Right renal cortex interstitium (tissue), 3 donors: ENCODE results near the gene RGS6. TPM values are rescaled to one million over a fixed set of nuclear protein-coding genes. Genes with fewer than 3 reads are reported as not detected.

Experiments used
- DNase-seq, 3 donors: peaks; one replicate each; pipeline ENCODE4 v3.0.0-alpha.2; 2013; ENCODE audit warnings: low read depth in 3 of 3, low spot score in 2 of 3
- polyA plus RNA-seq, 3 donors: library from polyadenylated mRNA; unstranded; fragments of 120-200 nt; gene quantifications; one replicate each; pipeline ENCODE4 v1.2.1, GENCODE V29; 2013; ENCODE audit not compliant: insufficient read length in 3 of 3

Gene RGS6
- polyA plus RNA-seq, 3 donors, result 0.74 to 1.4 (median 0.80) TPM

DNA sequence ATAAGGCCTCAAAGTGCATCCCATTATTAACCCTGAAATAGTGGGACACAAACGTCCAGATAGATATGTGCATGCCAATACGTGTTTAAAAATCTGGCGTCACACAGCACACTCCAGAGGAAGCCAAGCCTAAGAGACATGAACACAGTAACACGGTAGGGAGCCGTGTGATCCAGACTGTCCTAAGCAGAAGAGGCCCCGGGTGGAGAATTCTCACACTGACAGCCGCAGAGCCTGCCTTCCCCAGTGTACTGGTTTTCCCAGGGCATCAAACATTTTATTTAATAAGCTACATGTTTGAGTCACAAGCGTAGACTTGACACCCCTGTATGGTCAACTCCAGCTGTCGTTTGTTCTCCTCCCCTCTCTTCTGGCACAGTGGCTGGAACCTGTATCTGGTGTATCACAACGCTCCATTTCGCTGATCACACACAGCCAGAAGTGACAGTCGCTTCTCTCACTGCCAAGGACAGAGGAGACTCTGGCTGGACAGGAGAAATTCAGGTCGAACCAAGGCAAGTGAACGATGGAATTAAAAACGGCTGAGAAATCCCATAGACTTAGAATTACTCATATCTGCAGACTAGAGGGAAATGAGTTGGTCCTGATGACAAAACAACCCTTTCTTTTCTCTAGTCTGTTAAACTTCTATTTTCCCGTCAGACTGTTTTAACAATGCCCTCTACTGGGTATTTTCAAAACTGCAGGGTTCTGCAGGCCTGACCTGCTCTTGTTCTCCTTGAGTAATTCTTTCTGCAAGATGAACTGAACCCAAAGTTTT lies 359.9 kb downstream of the RGS6 start:
- DNase-seq, result peak; percentile 46 to 50 (median 47)

DNA sequence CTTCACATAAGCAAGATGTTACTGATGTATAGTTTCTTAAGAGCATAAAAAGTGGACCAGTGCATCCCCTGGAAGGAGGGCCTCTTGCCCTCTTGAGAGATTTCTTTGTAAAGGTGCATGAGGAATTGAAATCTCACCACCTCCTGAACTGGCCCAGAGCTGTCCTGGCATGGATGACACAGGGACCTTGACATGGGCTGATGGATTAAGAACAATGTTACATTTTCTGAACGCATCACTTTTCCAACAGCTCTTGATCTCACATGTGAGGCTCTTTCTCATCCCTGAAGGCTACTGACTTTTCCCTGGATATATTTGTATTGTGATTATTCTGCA lies 360.4 kb downstream of the RGS6 start:
- DNase-seq, result no peak

DNA sequence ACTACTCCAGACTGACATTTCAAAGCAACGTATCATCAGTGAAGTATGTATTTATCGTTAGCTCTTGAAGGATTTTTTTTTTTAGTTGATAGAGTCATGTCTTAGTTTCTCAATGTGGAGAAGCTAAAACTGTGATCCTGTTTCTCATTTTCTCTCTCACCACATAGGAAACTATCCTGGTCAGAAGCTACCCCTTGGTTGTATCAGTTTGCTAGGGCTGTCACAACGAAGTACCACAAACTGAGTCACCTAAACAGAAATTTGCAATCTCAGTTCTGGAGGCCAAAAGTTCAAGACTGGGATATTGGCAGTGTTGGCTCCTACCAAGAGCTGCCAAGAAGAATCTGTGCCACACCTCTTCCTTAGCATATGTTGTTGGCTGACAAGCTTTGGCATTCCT lies 369.1 kb downstream of the RGS6 start:
- DNase-seq, result no peak

DNA sequence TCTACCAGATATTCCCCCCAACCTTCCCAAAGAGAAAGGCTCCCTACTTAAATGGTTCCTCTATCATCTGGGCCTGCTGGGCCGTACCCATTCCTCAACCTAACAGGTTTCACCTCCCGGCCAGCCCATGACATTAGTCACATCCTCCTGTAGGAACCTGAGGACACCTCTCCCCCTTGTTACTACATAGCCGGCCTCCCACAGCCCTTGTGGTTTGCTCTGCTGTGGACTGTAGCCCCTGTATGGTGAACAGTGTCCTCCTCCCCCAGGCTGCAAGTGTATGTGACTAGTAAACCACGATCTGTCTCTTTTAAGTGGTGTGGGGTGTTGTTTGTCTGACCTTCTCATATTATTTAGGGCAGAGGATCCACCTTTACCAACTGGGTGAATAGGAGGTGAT lies 371.7 kb downstream of the RGS6 start:
- no peak for DNase-seq

DNA sequence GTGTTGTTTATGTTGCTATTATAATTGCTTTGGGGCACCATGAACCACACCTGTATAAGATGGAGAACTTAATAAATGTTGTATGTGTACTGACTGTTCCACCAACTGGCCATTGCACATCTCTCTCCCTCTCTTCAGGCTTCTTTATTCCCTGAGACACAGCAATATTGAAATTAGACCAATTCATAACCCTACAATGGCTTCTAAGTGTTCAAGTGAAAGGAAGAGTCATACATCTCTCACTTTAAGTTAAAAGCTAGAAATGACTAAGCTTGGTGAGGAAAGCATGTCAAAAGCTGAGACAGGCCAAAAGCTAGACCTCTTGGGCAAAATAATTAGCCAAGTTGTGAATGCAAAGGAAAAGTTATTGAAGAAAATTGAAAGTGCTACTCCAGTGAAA lies 373.3 kb downstream of the RGS6 start:
- no peak for DNase-seq

DNA sequence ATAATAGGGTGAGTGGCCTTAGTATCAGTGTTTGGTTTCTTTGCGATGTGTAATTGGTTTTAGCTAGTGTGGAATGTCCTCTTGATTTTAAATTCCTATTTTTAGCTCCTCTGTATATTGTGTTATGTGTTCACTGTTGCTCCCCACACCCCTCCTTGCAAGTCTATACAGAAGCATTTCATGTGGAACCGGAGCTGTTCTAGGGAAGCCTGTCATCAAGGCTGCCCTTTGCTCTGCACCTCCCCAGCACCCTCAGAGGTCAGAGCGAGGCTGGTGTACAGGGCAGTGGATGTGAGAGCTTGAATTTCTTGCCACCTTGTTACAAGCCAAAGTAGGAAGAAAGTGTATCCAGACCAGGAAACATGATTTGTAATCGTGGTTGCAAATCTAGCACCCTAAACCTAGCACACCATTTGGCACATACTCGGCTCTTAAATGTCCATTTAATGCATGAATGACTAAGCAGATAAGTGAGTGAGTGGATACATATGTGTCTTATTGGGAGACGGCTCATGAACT lies 376.8 kb downstream of the RGS6 start:
- DNase-seq, result no peak

DNA sequence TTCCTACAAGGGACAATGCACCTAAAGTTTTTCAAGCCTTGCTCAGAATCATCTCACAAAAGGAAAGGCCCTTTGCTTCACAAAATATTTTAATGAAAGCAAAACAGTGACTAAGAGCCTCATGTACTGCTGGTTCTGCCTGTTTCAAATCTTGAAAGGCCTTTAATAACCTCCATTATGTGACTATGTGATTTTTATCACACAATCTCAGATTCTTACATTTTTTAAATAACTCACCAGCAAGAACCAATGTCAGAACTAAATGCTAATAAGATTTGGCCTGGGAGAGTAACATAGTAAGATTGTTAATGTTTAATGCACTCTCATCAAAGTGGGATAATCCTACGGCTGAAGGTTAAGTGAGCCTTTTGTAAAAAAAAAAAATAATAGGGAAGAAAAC lies 378.9 kb downstream of the RGS6 start:
- DNase-seq, result no peak

DNA sequence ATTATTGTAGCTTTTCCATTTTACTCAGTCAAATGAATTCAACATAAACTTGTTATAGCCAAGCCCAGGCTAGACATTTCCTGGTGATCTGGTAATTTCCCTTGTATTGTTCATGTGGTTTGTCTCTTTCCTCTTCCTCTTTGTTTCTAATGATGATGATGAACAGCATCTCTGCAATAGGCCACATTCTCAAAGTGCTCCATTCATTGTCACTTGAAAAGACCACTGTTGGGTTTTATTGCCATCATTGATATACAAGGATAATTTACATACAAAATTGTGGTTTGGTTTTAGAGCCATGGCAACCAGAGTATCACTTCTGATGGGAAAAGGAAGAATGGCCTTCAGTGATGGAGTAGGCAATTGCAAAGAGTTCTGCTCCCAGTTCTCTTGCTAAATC lies 379.3 kb downstream of the RGS6 start:
- DNase-seq, result no peak

DNA sequence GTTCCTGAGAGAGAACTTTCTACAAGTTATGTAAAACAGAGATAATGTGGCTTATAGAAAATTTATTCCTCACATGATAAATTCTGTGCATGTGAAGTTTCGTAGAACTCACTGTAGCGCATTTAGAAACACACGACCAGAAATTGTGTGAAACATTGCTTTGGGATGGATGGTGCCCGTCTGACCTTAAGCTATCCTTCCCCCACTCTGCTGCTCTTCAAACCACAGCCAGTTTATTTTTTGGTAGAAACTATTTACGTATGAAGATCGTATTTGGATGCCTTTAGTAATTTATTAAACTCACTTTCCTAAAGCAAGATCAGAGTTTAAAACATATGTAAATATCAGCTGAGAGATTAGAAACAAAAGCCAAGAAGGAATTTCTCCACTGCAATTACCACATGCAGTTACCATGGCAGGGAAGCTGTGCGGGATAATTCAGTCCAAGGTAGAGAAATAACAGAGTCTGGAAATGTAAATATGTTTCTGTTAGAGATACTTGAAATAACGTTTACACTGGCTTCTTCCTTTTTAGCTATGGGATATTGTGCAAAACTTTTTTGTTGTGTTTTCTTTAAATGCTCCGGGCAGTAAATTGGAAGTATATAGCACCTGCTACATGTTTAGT lies 382.7 kb downstream of the RGS6 start:
- DNase-seq, result no peak

DNA sequence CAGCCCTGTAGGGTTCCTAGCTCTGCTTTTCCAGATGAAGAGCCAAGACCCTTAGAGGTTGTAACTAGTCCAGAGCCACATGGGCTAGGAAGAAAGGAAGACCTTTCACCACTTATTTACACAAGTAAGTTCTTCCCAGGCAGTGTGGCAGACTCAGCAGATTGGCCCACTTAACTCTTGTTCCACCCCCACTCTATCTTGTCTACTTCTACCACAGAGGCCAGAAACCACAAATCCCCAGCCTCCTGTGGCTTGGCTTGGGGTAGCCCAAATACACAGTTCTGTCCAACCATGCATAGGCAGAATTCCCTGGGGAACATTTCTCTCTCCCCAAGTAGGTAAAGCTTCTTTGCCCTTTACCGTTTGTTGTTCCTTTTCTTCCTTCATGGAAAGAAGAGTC lies 383.5 kb downstream of the RGS6 start:
- DNase-seq, result no peak

DNA sequence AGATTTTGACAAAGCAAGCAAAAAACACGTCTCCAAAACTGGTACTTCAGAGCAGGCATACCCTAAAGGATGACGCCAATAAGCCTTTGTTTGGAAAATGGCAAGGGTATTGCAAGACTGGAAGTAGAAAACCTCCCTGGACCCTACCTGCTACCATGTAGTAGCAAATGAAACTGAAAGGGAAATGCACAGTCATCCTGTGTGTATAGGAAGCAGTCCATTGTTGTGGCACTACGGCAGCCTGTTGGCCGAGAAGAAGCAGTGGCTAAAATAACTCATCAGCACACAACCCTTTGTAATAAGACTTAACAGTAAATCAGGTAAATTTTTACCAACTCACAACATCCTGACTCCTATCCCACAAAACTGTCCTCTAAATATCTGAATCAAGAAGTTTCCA lies 386.4 kb downstream of the RGS6 start:
- DNase-seq, result no peak

DNA sequence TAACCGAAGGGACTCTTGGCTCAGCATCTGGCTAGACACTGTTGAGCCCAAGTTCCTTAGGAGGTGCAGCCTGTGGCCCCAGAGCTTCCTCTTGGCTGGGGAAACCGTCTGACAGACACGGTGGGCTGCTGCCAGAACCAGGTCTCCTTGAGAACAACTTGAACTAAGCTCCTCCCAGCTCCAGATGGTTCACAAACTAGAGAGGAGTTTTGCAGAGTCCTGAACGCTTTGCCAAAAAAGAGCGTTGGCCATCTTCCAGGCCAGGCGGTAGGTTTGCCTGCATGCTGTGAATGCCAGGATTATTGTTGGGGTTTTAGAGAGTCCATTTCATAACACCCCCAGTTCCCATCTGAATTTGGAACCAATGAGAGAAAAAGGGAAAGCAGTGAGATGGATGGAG lies 399.8 kb downstream of the RGS6 start:
- no peak for DNase-seq

DNA sequence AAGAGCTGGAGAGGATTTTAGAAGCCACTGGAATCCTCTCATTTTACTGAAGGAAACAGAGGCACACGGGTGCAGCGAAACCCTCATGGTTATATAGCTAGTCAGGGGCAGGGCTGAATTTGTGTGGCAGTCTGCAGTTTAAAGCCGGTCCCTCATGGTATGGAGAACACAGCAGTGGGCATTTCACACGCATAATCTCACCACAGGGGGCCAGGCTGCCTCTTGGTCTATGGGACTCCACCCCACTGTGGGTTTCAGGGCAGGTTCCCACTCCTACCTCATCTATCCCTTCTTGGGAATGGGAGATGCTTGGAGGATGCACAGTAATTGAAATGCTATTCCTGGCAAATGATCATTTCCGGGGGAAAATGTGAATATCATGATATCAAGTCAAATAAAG lies 400.6 kb downstream of the RGS6 start:
- DNase-seq, result no peak

DNA sequence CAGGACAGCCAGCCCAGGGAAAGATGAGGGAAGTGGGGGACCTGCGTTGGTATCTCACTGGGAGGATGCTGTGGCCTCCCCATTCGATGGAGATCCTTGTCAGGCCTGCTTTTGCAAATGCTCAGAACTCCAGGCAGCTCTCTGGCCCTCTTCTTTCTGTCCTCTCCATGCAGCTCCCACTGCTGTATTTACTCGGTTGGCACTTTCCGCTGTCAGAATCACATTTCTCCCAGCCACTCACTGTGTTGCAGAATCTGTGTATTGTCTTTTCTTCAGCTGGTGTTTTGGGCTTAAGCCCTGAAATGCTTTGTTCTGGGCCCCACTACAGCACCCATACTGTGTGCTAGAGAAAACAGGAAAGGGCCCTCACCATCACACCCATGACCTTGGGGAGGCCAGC lies 401.1 kb downstream of the RGS6 start:
- no peak for DNase-seq

DNA sequence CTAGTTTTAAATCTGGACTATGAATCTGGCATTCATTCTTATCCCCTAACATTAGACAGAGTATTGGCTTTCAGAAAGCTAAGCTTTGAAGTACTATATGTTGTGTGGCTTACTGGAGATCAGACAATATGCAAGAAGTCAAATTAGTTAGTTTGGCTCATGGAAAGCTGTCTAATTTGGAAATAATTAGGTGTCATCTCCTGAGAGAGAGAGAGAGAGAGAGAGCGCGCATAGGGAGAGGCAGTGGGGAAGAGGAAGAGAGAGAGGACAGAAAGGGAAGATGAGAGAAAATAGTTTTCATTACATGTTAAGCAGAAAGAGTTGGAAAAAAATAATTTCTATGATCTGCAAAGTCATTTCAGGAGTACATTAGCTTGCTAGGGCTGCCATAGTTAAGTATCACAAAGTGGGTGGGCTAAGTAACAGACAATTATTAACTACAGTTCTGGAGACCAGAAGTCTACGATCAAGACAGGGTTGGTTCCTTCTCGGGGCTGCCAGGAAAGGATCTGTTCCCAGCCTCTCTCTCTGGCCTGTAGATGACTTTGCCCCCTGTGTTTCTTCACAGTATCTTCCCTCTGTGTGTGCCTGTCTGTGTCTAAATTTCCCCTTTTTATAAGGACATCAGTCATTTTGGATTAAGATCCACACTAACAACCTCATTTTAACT lies 404.2 kb downstream of the RGS6 start:
- DNase-seq, result no peak

DNA sequence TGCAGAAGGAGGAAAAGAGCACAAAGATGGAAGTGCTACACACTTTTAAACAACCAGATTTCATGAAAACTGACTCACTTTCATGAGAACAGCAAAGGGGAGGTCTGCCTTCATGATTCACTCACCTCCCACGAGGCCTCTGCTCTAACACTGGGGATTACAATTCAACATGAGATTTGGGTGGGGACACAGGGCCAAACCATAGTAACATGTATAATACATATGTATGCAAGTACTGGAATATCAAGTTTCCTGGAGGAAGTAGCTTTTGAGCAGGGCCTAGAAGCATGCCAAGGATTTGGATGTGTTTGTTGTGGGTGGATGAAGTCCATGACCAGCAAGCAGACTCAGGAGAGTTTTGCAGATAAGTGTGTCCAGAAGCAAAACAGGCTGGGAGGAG lies 409.0 kb downstream of the RGS6 start:
- DNase-seq, result no peak

DNA sequence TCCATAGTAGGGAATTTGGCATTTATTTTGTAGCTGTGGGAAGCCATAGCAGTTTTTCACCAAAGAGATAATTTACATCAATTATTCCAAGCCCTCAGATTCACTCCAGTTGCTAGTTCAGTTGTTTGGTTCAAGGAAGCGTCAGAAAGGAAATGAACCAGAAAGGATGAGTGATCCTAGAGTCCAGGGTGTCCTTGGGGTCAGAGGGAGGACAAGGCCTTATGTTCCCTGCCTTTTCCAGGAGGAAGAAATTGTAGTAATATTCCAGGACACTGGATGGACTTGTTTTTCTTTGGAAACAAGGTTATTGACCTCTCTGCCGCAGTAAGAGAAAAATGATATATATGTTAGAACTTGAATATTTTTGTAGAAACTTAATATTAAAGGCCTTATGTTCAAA lies 409.5 kb downstream of the RGS6 start:
- no peak for DNase-seq

DNA sequence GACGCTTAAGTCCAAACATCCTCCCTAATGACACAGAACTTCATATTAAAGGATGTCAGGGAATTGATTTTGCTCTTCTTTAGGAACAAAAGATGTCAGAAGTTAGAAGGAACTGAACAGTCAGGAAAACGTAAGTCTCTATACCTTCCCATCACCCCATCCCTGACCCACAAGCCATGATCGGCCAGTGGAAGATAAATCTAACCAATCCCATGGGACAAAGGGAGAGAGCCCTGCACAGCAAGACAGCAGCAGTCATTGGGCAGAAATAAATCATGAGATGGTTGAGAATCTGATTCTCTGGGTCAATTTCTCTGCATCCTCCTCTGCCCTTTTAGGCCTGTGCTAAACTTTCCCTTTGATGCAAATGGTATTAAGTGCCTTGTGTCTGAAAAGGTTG lies 414.9 kb downstream of the RGS6 start:
- no peak for DNase-seq

DNA sequence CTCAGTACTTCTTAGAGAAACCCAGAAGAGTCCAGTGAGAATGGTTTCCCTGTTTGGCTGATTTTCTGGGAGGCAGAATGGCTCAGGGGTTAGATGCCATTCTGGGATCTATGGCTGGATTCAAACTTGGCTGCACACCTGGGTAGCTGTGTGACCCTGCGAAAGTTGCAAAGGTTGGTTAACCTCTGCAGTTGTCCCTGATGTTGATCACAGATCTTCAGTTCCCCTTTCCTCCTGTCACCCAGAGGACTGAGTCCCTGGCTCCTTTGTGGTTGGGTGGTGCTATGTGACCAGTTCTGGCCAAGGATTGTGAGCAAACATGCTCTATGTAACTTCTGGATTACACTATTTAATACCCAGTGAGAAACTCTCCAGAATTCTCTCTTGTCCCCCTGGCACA lies 418.0 kb downstream of the RGS6 start:
- no peak for DNase-seq

DNA sequence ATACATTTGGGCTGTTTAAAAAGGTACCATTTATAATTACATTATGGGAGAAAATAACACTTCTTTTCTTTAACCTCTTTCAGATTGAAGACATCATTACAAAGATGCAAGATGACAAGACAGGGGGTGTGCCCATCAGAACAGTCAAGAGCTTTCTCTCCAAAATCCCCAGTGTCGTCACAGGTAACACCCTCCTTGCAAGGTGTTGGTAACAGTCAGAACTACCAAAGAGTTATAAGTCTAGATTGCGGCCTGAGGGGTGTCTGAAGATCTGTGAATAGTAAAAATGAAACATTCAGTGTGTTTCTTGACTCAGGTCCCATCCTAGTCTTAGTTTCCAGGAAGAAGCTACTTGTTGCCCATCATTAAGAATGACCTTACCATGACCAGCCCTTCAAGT lies 419.8 kb downstream of the RGS6 start:
- no peak for DNase-seq

DNA sequence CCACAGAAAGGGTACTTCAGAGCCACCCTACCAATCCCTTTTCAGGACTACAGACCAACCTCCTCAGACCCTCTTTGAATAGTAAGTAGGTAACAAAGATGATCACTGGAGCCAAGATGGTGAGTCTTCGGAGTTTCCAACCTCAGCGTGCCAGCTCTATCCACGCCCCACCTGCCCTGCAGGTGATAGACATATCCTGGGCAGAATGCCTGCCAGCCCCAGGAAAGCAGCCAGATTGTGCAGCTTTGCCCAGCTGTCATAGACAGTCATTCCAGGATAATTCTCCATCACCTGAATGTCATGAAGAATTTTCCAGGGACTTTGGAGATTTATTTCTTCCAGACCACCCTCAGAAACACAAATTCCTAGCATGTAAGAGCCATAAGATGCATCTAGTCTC lies 434.4 kb downstream of the RGS6 start:
- no peak for DNase-seq

DNA sequence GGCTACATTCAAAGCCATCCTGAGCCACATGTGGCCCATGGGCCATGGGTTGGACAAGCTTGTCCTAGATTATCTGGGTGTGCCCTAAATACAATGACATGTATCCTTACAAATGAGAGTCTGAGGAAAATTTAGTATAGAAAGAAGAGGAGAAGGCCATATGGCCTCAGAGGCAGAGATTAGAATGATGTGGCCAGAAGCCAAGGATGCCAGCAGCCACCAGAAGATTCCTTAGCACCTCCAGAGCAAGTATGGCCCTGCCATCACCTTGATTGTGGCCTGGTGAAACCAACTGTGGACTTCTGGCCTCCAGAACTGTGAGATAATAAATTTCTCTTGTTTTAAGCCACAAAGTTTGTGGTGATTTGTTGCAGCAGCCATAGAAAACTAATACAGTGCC lies 436.9 kb downstream of the RGS6 start:
- DNase-seq, result no peak
